EH (cell line): Measurements from ENCODE around the gene SDK1.
"Not testable (repeated sequence)": the region's sequence is repeated elsewhere in the genome, so short reads cannot be mapped to it uniquely, and the experiment has no call there.

Experiments used
- DNase-seq: peaks from one replicate; pipeline ENCODE4 v3.0.0-alpha.2; 2015; ENCODE audit warnings: low read depth

Gene SDK1

DNA sequence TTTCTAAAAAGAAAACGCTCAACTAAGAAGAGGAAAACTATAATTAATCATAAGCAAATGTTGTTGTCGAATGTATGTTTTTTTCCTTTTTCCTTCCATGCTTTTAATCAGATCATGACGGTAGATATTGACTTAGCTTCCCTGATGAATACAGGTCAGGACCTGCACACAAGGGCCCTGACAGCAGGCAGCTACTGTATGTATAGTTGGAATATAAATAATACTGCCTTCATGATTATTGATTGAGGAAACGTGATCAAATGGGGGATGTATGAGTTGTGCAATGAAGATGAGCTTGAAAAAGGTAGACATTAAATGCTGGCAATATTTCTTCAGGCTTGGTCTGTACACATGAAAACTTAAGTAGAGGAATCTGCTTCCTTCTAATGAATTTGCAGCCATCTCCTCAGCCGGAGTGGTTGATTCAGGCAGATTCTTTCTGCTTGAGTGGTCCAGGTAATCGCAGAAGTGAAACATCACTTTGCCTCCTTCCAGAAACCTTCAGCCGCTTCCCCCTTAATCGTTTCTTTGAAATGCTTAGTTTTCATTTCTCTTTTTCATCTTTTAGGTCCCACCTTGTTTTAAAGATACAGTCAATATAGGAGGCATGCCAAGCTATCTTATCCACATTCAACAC lies 656.5 kb downstream of the SDK1 start:
- DNase-seq: no peak

DNA sequence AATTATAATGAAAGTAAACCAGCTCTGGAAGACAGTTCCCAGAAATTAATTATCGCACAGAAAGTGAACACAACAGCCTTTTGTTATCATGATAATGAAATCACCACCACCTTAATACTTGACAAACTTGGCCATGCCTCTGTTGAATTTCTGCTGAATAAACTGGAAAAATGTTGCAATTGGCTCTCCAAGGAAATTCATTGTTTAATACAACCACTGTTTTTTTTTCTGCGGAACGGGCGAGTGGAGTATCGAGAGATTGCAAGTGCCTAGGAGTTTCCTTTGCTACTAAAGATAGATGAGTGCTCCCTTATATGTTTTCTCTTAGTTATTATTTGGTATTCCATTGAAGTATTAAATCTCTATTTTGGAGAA lies 657.0 kb downstream of the SDK1 start:
- no peak for DNase-seq

DNA sequence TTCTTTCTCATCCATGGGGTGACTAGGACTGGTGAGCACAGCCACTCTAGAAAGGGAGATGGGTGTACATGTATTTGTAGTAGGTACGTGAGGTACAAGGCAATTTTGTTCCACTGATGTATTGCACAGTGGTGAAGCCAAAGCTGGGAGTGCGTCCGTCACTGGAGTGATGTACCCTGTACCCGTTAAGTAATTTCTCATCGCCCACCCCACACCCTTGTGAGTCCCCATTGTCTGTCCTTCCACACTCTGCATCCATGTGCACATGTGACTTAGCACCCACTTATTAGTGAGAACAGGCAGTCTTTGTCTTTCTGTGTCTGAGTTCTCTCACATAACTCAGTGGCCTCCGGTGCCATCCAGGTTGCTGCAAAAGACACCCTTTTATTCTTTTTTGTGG lies 658.3 kb downstream of the SDK1 start:
- DNase-seq: no peak

DNA sequence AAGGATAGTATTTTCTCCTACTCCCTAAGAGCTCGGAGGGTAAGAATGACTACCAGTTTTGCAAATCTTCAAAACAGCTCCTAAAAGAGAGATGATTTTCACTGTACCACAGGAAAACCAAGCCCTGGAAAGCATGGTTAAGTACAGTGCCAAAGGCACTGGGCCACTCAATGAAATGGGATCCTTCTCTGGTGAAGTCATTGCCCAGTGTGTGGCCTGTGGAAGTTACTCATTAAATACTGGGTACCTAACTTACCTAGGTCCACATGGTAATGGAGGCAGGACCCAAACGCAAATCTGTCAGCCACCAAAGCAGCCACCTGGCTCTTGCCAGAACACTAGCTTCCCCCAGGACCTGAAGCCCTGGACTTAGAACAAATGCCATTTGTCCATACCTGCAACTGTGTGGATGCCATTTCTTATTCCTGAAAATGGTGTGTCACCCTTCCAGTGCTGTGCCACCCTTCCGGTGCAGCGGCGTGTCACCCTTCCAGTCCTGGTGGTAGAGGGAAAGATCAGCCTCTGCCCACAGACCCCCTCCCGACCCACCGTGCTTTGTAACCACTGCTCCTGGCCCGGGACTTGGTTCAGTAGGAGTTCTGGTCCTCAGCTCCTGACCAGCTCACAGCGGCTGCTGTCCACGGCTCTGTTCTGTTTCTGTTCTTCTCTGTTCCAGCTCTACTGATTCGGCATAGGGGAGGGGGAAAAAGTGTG lies 659.2 kb downstream of the SDK1 start:
- no peak for DNase-seq

DNA sequence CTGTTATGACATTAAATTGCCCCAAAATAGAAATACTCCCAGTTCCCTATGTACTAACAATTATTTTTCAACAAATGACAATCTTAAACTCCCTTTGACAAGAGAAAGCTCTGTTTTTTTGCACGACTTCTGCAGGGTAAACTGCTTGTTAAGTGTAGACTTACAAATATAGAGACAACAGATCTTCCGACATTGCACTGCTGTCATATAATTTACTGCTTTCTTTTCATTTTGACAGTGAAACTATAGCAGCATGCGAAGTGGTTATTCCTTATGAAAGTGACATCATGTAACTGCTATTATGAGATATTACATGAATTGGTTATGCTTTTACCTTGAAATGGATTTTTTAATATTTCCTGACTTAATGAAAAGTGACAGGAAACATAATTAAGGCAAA lies 659.9 kb downstream of the SDK1 start:
- DNase-seq: no peak

DNA sequence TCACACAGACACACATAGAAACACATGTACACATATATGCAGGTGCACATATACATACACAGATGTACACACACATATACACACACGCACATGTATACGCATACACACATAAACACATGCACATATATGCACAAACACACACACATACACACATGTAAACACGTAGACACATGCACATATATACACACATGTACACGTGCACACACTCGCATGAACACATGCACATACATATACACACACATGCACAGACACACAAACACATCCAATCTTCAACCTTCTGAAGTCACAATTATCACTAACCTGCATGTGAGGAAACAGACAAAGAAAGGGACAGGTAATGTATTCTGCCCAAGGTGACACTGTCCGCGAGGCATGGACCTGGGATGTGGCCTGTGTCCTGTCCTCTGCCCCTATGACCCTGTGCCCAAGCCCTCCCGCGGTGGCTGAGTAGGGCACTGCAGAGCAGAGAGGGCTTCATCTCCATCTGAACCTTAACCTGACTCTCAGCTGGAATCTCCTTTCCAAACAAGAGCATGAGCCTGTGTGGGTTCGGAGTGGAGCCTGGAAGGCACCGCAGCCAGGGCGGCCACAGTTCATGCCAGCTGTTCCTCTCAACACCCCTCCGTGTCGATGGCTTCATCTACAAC lies 660.9 kb downstream of the SDK1 start:
- no peak for DNase-seq

DNA sequence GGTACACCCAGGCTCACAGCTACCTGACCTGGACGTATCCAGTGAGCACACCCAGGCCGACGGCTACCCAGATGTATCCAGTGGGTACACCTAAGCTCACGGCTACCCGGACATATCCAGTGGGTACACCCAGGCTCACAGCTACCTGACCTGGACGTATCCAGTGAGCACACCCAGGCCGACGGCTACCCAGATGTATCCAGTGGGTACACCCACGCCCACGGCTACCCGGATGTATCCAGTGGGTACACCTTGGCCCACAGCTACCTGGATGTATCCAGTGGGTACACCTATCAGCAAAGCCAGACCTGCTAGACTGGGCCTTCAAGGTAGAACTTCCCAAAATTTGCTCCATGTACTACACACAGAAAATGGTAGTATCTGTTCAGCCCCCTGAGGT lies 662.7 kb downstream of the SDK1 start:
- DNase-seq: not testable (repeated sequence)

DNA sequence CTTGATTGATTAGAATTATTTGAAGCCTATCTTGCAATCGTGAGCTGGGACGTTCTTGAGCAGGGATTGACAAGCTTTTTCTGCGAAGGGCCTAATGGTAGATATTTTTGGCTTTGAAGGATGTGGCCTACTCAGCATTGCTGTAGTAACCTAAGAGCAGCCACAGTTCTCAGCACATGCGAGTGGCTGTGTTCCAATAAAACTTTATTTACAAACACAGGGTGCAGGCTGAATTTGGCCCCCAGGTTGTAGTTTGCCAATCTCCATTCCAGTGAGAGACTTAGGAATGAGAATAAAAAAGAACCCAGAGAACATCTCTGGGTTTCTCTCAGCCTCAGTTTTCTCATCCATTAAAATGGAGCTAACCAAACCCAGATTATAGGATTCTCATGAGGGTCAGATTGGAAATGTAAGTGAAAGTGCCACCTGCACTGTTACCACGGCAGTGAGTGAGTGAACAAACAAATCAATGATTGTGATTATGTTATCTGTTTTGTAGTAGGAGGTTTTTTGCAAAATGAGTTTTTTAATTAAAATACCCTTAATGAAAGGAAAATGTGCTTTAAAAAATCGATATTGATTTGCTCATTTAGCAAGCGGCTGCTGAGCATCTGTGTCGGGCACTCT lies 664.0 kb downstream of the SDK1 start:
- no peak for DNase-seq

DNA sequence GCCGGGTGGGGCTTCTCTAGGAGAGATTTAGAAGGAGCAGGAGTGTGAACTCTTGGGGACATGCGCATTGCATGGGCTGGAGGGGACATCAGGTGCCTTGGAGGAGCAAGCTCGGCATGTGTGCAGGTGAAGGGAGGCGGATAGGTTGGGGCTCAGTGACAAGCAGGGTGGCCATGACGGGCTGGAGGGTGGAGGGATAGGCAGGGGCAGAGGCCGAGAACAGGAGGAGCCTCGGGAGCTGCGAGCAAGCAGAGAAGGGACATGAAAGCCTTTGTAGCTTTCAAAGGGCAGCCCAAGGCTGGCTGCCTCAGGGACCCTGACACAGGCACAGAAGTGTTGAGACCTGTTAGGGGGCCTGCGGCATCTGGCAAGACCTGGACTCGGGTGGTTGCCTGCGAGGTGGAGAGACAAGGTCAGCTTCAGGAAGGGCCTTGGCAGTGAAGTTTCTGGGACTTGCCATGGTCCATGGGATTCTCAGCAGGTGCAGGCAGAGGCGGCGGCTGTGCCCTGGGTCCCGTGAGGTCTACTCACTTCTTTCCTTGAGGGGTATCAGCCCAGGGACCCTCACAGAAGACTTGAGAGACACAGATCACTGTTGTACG lies 664.8 kb downstream of the SDK1 start:
- no peak for DNase-seq

DNA sequence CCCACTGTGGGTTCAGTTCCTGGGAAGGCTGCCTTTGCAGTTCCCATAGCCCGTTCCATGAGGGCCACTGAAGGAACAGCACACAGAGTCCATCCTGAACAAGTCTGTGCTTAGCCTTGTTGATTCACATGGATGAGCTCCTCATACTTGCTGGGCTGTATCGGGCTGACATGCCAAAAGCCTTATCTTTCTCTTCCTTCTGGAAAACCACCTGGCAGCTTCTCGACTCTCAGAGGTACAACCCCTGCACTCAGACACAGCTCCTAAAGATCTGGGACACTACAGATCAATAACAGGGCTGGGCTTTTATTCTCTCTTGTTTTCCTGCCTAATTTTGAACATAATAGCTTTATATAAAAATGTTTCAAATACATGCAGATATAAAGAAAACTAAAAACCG lies 667.2 kb downstream of the SDK1 start:
- no peak for DNase-seq

DNA sequence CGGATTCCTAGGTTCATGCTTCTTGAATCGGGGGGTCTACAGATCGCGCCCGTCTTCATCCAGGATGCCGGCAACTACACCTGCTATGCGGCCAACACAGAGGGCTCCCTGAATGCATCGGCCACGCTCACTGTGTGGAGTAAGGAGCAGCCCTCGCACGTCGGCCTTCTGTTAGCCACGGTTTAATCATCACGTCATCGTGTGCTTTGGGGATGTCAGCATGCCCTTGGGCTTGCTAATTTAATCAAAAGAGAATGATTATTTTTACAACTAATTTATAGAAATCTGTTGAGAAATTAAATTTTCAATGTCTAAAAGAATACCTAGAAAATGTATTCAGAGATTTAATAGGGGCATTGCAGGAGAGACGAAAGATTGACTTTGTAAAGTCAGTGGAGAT lies 668.2 kb downstream of the SDK1 start:
- no peak for DNase-seq

DNA sequence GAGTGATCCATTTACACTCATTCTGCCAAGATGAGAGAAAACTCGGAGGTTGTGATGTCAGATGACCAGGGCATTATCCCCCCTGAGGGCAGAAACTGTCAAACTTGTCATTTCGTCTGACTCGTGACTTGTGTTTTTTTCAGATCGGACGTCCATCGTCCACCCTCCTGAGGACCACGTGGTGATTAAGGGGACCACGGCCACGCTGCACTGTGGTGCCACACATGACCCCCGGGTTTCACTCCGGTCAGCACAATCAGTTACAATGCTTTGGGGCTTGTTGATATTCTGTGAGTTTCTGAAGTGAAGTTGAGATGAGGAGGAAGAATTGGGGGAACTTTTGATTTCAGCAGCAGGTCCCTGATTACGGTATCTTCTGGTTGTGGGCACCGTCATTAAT lies 670.3 kb downstream of the SDK1 start:
- no peak for DNase-seq

DNA sequence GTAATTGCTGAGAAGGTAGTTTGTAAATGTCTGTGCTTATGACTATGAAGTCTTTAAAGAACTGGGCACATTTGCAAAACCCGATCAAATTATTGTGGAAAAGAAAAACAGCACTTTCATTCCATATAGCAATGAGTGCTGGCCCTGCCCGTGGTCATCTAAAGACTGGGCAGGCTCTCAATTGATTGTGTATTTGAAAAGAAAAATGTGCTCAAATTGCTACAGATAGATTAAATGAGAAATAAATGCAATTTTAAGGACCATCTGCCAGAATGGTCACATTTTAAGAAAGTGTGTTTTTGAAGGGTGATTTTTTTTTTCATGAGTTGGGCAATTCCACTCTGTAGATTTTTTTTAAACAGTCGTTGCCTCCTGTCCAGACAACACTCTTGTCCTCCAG lies 672.2 kb downstream of the SDK1 start:
- DNase-seq: no peak

DNA sequence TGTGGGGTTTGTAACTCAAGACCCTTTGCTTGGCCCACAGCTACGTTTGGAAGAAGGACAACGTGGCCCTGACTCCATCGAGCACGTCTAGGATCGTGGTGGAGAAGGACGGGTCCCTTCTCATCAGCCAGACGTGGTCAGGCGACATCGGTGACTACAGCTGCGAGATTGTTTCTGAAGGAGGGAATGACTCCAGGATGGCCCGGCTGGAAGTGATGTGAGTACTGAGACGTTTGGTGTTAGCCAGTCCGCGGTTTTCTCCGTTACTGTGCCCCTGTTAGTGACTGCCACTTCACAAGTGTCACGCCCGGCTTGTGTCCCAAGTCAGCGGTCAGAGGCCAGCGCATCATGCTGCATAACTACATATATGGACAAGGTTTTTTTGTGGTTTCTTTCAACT lies 673.3 kb downstream of the SDK1 start:
- no peak for DNase-seq

DNA sequence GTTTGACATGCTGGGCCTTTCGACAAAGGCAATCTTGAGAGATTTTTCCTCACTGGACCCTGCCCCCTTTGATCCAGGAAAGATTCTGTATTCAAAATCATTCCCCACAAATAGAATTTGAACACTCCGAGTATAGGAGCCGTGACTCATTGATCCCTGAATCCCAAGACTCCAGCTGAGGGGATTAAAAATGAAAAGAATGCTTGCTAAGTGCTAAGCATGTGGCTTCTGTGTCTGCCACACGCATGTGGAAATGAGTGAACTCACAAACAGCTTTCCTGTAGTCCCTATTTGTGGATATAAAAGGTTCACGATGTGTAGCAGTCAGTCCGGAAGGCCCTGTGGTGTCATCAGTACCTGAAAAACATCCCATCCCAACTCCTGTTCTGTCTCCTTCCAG lies 674.3 kb downstream of the SDK1 start:
- no peak for DNase-seq

DNA sequence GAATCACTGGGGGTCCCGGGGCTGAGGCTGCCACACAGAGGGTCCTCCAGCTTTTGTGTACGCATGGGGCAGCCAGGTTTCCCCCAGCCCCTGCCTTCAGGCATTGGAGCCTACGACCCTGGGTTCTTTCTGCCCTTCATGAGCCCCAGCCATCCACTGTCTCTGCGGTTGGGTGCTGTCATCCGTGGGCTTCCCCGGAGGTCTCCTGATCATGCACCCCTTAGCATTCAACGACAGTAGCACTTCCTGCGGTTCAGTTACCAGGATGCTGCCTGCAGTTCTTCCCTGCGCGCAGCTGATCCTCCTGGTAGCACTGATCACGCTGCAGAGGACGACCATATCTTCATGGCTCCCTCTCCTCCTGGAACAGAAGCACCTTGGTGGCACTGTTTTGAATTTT lies 676.3 kb downstream of the SDK1 start:
- DNase-seq: no peak

DNA sequence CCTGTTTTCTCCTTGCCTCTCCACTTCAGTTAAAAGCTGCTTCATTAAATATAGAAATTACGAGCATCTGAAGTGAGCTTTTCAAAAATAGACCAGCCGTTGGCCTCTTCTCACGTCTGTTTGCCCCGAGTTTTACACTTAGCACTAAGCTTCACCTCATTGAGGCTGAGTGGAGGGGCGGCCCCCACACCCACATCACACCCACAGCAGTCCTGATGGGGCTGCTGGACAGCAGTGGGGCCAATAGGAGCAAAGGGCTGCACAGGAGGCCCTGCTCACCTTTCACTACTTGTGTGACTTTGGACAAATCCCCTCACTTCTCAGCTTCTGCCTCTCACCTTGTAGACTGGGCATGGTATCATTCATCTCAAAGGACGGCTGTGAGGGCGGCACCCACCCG lies 677.8 kb downstream of the SDK1 start:
- DNase-seq: no peak

DNA sequence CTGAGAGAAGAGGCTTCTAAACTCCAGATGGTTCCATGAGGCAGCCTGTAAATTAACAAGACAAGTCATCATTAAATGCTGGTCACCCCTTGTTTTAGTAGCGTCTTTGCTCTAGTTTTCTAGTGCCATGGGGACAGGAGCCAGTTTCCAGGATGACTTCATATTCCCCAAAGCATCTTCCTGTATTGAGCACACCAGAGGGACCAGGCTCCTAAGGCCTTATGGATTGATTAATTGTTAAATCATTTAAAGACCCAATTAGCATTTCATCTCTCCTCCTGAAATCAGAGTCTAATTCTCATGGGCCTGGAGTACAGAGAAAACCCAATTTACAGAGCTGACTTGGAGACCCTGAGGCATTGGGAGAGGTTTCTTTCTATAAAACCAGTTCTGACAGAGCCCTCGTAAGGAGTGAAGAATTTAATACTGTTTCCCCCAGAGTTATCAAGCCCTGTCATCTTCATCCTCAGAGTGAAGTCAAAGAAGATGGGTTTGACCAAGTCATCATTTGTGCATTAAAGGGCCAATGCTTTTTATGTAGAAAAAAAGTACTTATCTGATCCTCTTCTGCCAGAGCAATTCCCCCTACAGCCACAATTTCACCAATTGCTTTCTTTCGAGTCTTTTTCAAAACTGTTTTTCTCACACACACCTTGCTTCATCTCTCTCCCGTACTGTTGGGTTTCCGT lies 678.7 kb downstream of the SDK1 start:
- no peak for DNase-seq

DNA sequence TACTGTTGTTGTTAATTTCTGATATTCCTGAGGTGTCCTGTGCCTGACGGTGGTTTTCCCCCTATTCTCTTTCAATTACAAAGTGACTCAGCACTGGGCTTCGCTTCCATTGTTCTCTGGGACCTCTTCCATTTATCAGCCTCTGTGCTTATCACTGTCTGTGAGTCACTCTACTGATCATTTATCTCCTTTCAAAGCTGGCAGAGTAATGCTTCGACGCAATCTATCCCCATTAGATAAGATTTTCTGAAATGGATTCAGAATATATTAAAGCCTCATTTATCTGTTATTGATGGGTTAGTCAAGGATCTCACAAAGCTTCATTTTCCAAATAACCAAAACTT lies 679.2 kb downstream of the SDK1 start:
- no peak for DNase-seq

DNA sequence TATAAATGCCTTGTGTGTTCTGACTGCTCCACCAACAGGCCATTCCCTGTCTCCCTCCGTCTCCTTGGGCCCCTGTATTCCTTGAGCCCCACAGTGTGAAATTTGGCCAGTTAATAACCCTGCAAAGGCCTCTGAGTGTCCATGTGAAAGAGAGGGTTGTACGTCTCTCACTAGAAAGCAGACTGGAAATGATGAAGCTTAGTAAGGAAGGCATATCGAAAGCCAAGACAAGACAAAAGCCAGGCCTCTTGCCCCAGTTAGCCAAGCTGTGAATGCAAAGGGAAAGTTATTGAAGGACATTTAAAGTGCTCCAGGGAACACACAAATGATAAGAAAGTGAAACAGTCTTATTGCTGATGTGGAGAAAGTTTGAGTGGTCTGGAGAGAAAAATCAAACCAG lies 680.2 kb downstream of the SDK1 start:
- DNase-seq: no peak

DNA sequence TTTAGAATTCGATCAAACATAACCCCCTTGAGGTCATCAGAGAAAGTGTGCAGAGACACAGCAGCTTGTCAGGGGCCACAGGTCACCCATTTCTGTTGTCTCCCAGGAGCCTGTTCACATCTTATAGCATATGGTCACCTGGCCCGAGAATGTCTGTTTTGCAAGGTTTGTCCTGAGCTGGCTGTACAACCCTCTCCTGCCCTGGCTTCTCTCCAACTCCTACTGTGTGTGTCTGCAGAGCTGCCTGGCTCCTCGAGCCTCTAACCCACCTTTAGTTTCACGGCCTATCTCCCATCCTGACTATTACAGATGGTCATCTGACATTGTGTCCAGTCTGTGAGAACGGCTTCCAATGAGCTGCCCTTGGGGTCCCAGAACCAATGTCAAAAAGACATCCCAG lies 683.4 kb downstream of the SDK1 start:
- no peak for DNase-seq

DNA sequence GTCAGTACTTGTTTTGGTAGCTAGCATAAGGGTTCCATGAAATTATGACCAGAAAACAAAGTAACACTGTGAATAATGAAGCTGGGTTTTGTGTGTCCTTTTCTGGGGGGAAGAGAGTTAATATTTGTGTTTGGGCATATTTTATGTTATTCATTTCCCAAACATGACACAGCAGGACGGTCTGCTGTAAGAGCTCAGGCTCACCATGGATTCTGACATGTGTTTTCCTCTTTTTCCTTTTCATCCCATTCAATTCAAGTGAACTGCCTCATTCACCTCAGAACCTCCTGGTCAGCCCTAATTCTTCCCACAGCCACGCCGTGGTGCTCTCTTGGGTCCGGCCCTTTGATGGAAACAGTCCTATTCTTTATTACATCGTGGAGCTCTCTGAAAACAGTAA lies 685.9 kb downstream of the SDK1 start:
- DNase-seq: no peak
